MM.1S (cell line): Measurements from ENCODE around the gene PLCH2.

Experiments
- DNase-seq: peaks from one replicate; pipeline ENCODE4 v3.0.0-alpha.2; 2015
- H2AFZ ChIP-seq: fragments of 300-600 bp; sonication (generic); 2 replicates; pipeline ENCODE4 v1.6.0; 2016; ENCODE audit warnings: antibody characterized with exemption, low read length
- H3F3A ChIP-seq: fragments of 300-600 bp; sonication (generic); 2 replicates; pipeline ENCODE4 v1.6.1; 2016; ENCODE audit warnings: mild to moderate bottlenecking, antibody characterized with exemption, low read length, moderate library complexity, mixed read lengths; ENCODE audit not compliant: insufficient read depth
- H3K27ac ChIP-seq: fragments of 300-600 bp; sonication (generic); 2 replicates; pipeline ENCODE4 v1.5.1; 2016; ENCODE audit warnings: mild to moderate bottlenecking, low read length
- H3K27me3 ChIP-seq: fragments of 300-600 bp; sonication (generic); replicated peaks from 2 replicates; pipeline ENCODE4 v1.6.0; 2016; ENCODE audit warnings: low read length; ENCODE audit not compliant: insufficient read depth
- H3K36me3 ChIP-seq: fragments of 300-600 bp; sonication (generic); replicated peaks from 2 replicates; pipeline ENCODE4 v1.6.1; 2016; ENCODE audit warnings: mild to moderate bottlenecking, low read length, mixed read lengths; ENCODE audit not compliant: insufficient read depth
- H3K4me1 ChIP-seq: fragments of 300-600 bp; sonication (generic); 2 replicates; pipeline ENCODE4 v1.6.1; 2016; ENCODE audit warnings: low read length, mixed read lengths
- H3K4me2 ChIP-seq: fragments of 300-600 bp; sonication (generic); 2 replicates; pipeline ENCODE4 v1.6.0; 2016; ENCODE audit warnings: low read depth, low read length
- H3K4me3 ChIP-seq: fragments of 300-600 bp; sonication (generic); 2 replicates; pipeline ENCODE4 v1.5.1; 2016; ENCODE audit warnings: low read length, mixed read lengths
- H3K79me2 ChIP-seq: fragments of 300-600 bp; sonication (generic); 2 replicates; pipeline ENCODE4 v1.6.1; 2016; ENCODE audit warnings: mixed run types, low read length, mixed read lengths
- H3K9ac ChIP-seq: fragments of 300-600 bp; sonication (generic); 2 replicates; pipeline ENCODE4 v1.6.1; 2016; ENCODE audit warnings: low read length, mixed read lengths
- H3K9me2 ChIP-seq: fragments of 300-600 bp; sonication (generic); replicated peaks from 2 replicates; pipeline ENCODE4 v1.6.1; 2016; ENCODE audit warnings: mild to moderate bottlenecking, low read length, mixed read lengths; ENCODE audit not compliant: insufficient read depth
- H3K9me3 ChIP-seq: fragments of 300-600 bp; sonication (generic); replicated peaks from 2 replicates; pipeline ENCODE4 v1.6.1; 2016; ENCODE audit warnings: mild to moderate bottlenecking, low read length, mixed read lengths; ENCODE audit not compliant: insufficient read depth
- H4K20me1 ChIP-seq: fragments of 300-600 bp; sonication (generic); 2 replicates; pipeline ENCODE4 v1.6.1; 2016; ENCODE audit warnings: mild to moderate bottlenecking, low read length, moderate library complexity, mixed read lengths; ENCODE audit not compliant: insufficient read depth
- CTCF ChIP-seq: fragments of 300-600 bp; sonication (generic); IDR thresholded peaks from 2 replicates; pipeline ENCODE4 v1.5.1; 2016; ENCODE audit warnings: antibody characterized with exemption, low read length, mixed read lengths
- EZH2 ChIP-seq: fragments of 300-600 bp; sonication (generic); optimal IDR thresholded peaks from 2 replicates; pipeline ENCODE3; 2017; ENCODE audit warnings: low read depth, mild to moderate bottlenecking, antibody characterized with exemption, low read length, mixed read lengths
- EZH2phosphoT487 ChIP-seq: fragments of 300-600 bp; sonication (generic); IDR thresholded peaks from 2 replicates; pipeline ENCODE4 v1.6.1; 2018; ENCODE audit warnings: antibody characterized with exemption, low read length

Gene PLCH2

GRCh38 chr1:2477309-2477708 lies 1.2 kb downstream of the PLCH2 start:
- Histone ChIP-seq H3K27ac (no peak overlapping the region), H3K36me3 (no peaks in the 10 kb centered on the region), H4K20me1 (no peaks in the 10 kb centered on the region), H3K79me2 (no peaks in the 10 kb centered on the region), H3K9me3 (no peaks in the 10 kb centered on the region), H3K9me2 (no peaks in the 10 kb centered on the region), H3K9ac (no peak overlapping the region), H3K27me3 (peaks cover 67% of the 10 kb centered on the region), H2AFZ (no peak overlapping the region), H3K4me2 (no peak overlapping the region), H3K4me1 (peaks cover 19% of the 10 kb centered on the region), H3K4me3 (no peak overlapping the region), H3F3A (0 out of 2 replicates have a peak, but pooled peaks cover 7% of the 10 kb centered on the region)
- DNase-seq = no peak
- no peak for TF ChIP-seq CTCF
- TF ChIP-seq EZH2phosphoT487 = no peak
- TF ChIP-seq EZH2 = no peak

- no peaks in the 10 kb centered on the region for H3K9me2 ChIP-seq
- H3K4me2 ChIP-seq = no peak overlapping the region
- H3K9ac ChIP-seq = no peak overlapping the region
- no peak for DNase-seq
- no peak overlapping the region for H2AFZ ChIP-seq
- H3K4me3 ChIP-seq = no peak overlapping the region
- H3K9me3 ChIP-seq = no peaks in the 10 kb centered on the region
- H3K4me1 ChIP-seq = peaks cover 19% of the 10 kb centered on the region
- peaks cover 60% of the 10 kb centered on the region for H3K27me3 ChIP-seq
- 0 out of 2 replicates have a peak, but pooled peaks cover 7% of the 10 kb centered on the region for H3F3A ChIP-seq
- no peak overlapping the region for H3K27ac ChIP-seq
- H3K79me2 ChIP-seq = no peaks in the 10 kb centered on the region
- no peak for TF ChIP-seq CTCF
- no peaks in the 10 kb centered on the region for H4K20me1 ChIP-seq
- no peaks in the 10 kb centered on the region for H3K36me3 ChIP-seq
These were observed 1.9 kb downstream of the PLCH2 start for GRCh38 chr1:2477791-2478499.

- DNase-seq = no peak
These were observed 3.1 kb downstream of the PLCH2 start for GRCh38 chr1:2479186-2479585.

More at GRCh38 chr1:2479186-2479585, 3.1 kb downstream of the PLCH2 start:
- Histone ChIP-seq H3K36me3 (no peaks in the 10 kb centered on the region), H3K27me3 (peaks cover 50% of the 10 kb centered on the region), H3K9me2 (no peaks in the 10 kb centered on the region), H3K4me3 (no peak overlapping the region), H2AFZ (no peak overlapping the region), H3K9me3 (no peaks in the 10 kb centered on the region), H3K4me2 (no peak overlapping the region), H3K27ac (no peak overlapping the region), H3K9ac (no peak overlapping the region), H3K79me2 (no peaks in the 10 kb centered on the region), H3F3A (0 out of 2 replicates have a peak, but pooled peaks cover 7% of the 10 kb centered on the region), H3K4me1 (peaks cover 19% of the 10 kb centered on the region), H4K20me1 (no peaks in the 10 kb centered on the region)
- no peak for TF ChIP-seq CTCF
- no peak for TF ChIP-seq EZH2
- TF ChIP-seq EZH2phosphoT487 = no peak
